Retinal pigment epithelial cell (primary cell): ENCODE measurements around the gene NKAIN4.

Experiments
- DNase-seq: peaks from one replicate; pipeline ENCODE4 v3.0.0-alpha.2; 2010; ENCODE audit warnings: low read depth
- H3K4me3 ChIP-seq: 2 replicates; pipeline ENCODE4 v1.5.1; 2011; ENCODE audit warnings: mild to moderate bottlenecking, low read length, control low read depth, moderate library complexity
- CTCF ChIP-seq: conservative IDR thresholded peaks from 2 replicates; pipeline ENCODE4 v1.5.1; 2011; ENCODE audit warnings: low read depth, low read length, control low read depth, inconsistent platforms

NKAIN4 gene

GRCh38 chr20:63190828-63191227 is 63.4 kb downstream of the NKAIN4 start:
- H3K4me3 ChIP-seq: no peak overlapping the region
- DNase-seq: no peak
- TF ChIP-seq CTCF: no peak
